H1 (cell line): ENCODE results near the gene GPR45. TPM values are rescaled to one million over a fixed set of nuclear protein-coding genes. Genes with fewer than 3 reads are reported as not detected.
A peak's percentile ranks its signal among the peaks of the same experiment; 100 is the strongest.

ENCODE experiments used
- CTCF ChIA-PET: fragments of 300-600 bp; sonication (Branson Sonifier 250); formaldehyde crosslinking; loops from one replicate; lab custom pipeline; 2021; ENCODE audit not compliant: partially characterized antibody; lab: Charles Lee
- POLR2A ChIA-PET: fragments of 300-600 bp; sonication (Branson Sonifier 250); formaldehyde crosslinking; loops from one replicate; lab custom pipeline; 2021; ENCODE audit warnings: inconsistent platforms; ENCODE audit not compliant: partially characterized antibody; lab: Charles Lee
- DNase-seq, 2 experiments: peaks; one replicate each; pipeline versions ENCODE4 v3.0.0 to v3.0.0-alpha.2; 2010 to 2022; ENCODE audit warnings: low spot score in 2 of 2, low read depth in 1 of 2, mixed read lengths in 1 of 2
- FAIRE-seq: peaks from 2 replicates; lab custom pipeline; 2011; peaks lifted over from hg19 to GRCh38; lab: Jason Lieb, UNC
- H2AFZ ChIP-seq: 2 replicates; pipeline ENCODE4 v1.8.1; 2012; ENCODE audit warnings: low read length, inconsistent platforms
- H2AK5ac ChIP-seq: 2 replicates; pipeline ENCODE4 v1.6.1; 2013; ENCODE audit warnings: low read depth, low read length
- H2BK120ac ChIP-seq: replicated peaks from 2 replicates; pipeline ENCODE3; 2013; ENCODE audit warnings: low read depth, low read length, inconsistent platforms
- H2BK12ac ChIP-seq: 2 replicates; pipeline ENCODE4 v1.6.1; 2013; ENCODE audit warnings: low read depth, low read length
- H2BK15ac ChIP-seq: 2 replicates; pipeline ENCODE4 v1.6.1; 2013; ENCODE audit warnings: low read length
- H2BK20ac ChIP-seq: 2 replicates; pipeline ENCODE4 v1.6.1; 2013; ENCODE audit warnings: low read length
- H2BK5ac ChIP-seq: 2 replicates; pipeline ENCODE4 v1.6.1; 2013; ENCODE audit warnings: low read depth, low read length
- H3K14ac ChIP-seq: 2 replicates; pipeline ENCODE4 v1.6.1; 2013; ENCODE audit warnings: inconsistent platforms; ENCODE audit not compliant: insufficient read length
- H3K18ac ChIP-seq: 2 replicates; pipeline ENCODE4 v1.6.1; 2013; ENCODE audit warnings: low read length; ENCODE audit errors: extremely low read depth
- H3K23ac ChIP-seq: 2 replicates; pipeline ENCODE4 v1.6.1; 2013; ENCODE audit warnings: inconsistent platforms; ENCODE audit not compliant: insufficient read length
- H3K23me2 ChIP-seq: 2 replicates; pipeline ENCODE4 v1.6.1; 2013; ENCODE audit warnings: low read depth, low read length
- H3K27ac ChIP-seq: 2 replicates; pipeline ENCODE4 v1.6.1; 2011; ENCODE audit warnings: low read depth, low read length, inconsistent platforms
- H3K27me3 ChIP-seq, 4 experiments: replicated peaks in 1 of 4; 1 replicate in 1 of 4; 2 replicates in 3 of 4; pipeline versions ENCODE4 v1.6.1 to v1.8.1; 2011 to 2013; ENCODE audit warnings: low read length in 3 of 4, mild to moderate bottlenecking in 3 of 4, inconsistent platforms in 2 of 4, mixed read lengths in 2 of 4, moderate library complexity in 1 of 4; ENCODE audit not compliant: control insufficient read depth in 3 of 4, insufficient read depth in 3 of 4; ENCODE audit errors: extremely low read depth in 1 of 4
- H3K36me3 ChIP-seq, 4 experiments: 2 replicates each; pipeline versions ENCODE4 v1.6.1 to v1.8.1; 2011 to 2013; ENCODE audit warnings: mild to moderate bottlenecking in 4 of 4, low read length in 3 of 4, moderate library complexity in 2 of 4, control low read depth in 1 of 4, inconsistent platforms in 1 of 4; ENCODE audit not compliant: insufficient read depth in 4 of 4, control insufficient read depth in 2 of 4
- H3K4ac ChIP-seq: replicated peaks from 2 replicates; pipeline ENCODE3; 2013; ENCODE audit warnings: low read length, low read depth, mixed read lengths, inconsistent platforms; ENCODE audit not compliant: insufficient read length
- H3K4me1 ChIP-seq, 4 experiments: replicated peaks in 1 of 4; 1 replicate in 1 of 4; 2 replicates in 3 of 4; pipeline versions ENCODE4 v1.6.1 to v1.8.1; 2011 to 2013; ENCODE audit warnings: low read length in 3 of 4, inconsistent platforms in 2 of 4, mixed read lengths in 1 of 4; ENCODE audit not compliant: insufficient read depth in 4 of 4, control insufficient read depth in 3 of 4
- H3K4me2 ChIP-seq, 2 experiments: 2 replicates each; pipeline versions ENCODE4 v1.6.1 to v1.8.1; 2011 to 2013; ENCODE audit warnings: low read depth in 2 of 2, low read length in 2 of 2, control low read depth in 1 of 2, inconsistent platforms in 1 of 2, mild to moderate bottlenecking in 1 of 2; ENCODE audit not compliant: insufficient read depth in 1 of 2
- H3K4me3 ChIP-seq, 4 experiments: fragments of 200-600, 300-600 bp in 1 of 4; sonication (generic), shearing (Covaris generic), sonication (Bioruptor Twin) in 1 of 4; 2 replicates each; pipeline versions ENCODE4 v1.5.1 to v1.8.1; 2011 to 2016; ENCODE audit warnings: low read length in 4 of 4, low read depth in 3 of 4, control low read depth in 2 of 4, inconsistent platforms in 2 of 4, mild to moderate bottlenecking in 2 of 4, mixed read lengths in 1 of 4, moderate library complexity in 1 of 4; ENCODE audit not compliant: insufficient read depth in 2 of 4; ENCODE audit errors: extremely low read depth in 1 of 4
- H3K56ac ChIP-seq: replicated peaks from 2 replicates; pipeline ENCODE3; 2013; ENCODE audit warnings: low read depth, mild to moderate bottlenecking, mixed read lengths, low read length, inconsistent platforms; ENCODE audit not compliant: insufficient read length
- H3K79me1 ChIP-seq: 2 replicates; pipeline ENCODE4 v1.6.1; 2013; ENCODE audit warnings: low read depth, low read length, control low read depth
- H3K79me2 ChIP-seq, 2 experiments: 2 replicates each; pipeline versions ENCODE4 v1.6.1 to v1.8.1; 2012 to 2013; ENCODE audit warnings: low read length in 2 of 2, mild to moderate bottlenecking in 2 of 2, inconsistent platforms in 1 of 2; ENCODE audit not compliant: insufficient read depth in 2 of 2, control insufficient read depth in 1 of 2
- H3K9ac ChIP-seq, 4 experiments: replicated peaks in 1 of 4; 1 replicate in 1 of 4; 2 replicates in 3 of 4; pipeline versions ENCODE4 v1.6.1 to v1.8.1; 2011 to 2013; ENCODE audit warnings: low read depth in 3 of 4, low read length in 3 of 4, control low read depth in 2 of 4, mild to moderate bottlenecking in 2 of 4, moderate library complexity in 2 of 4, inconsistent platforms in 1 of 4; ENCODE audit errors: extremely low read depth in 1 of 4
- H3K9me3 ChIP-seq, 2 experiments: 2 replicates each; pipeline versions ENCODE4 v1.6.1 to v1.8.1; 2012 to 2013; ENCODE audit warnings: mild to moderate bottlenecking in 2 of 2, moderate library complexity in 2 of 2, control low read depth in 1 of 2, inconsistent platforms in 1 of 2, low read depth in 1 of 2, low read length in 1 of 2, mixed read lengths in 1 of 2; ENCODE audit not compliant: insufficient read depth in 2 of 2
- H4K20me1 ChIP-seq, 2 experiments: replicated peaks in 1 of 2; 2 replicates each; pipeline versions ENCODE3 to v1.8.1; 2011 to 2013; ENCODE audit warnings: inconsistent platforms in 2 of 2, low read length in 2 of 2, mild to moderate bottlenecking in 1 of 2; ENCODE audit not compliant: insufficient read depth in 2 of 2, control insufficient read depth in 1 of 2
- H4K5ac ChIP-seq: 2 replicates; pipeline ENCODE4 v1.6.1; 2013; ENCODE audit warnings: low read length, low read depth, mixed read lengths, inconsistent platforms; ENCODE audit not compliant: insufficient read length
- H4K8ac ChIP-seq: 2 replicates; pipeline ENCODE4 v1.8.0; 2013; ENCODE audit warnings: mild to moderate bottlenecking, moderate library complexity, low read length, inconsistent platforms; ENCODE audit not compliant: insufficient read depth; ENCODE audit errors: extremely low read depth
- H4K91ac ChIP-seq: replicated peaks from 2 replicates; pipeline ENCODE3; 2013; ENCODE audit warnings: low read length, mixed read lengths, inconsistent platforms; ENCODE audit not compliant: insufficient read length
- CEBPB ChIP-seq: IDR thresholded peaks from 2 replicates; pipeline ENCODE4 v1.6.1; 2012; ENCODE audit warnings: low read depth, low read length
- CREB1 ChIP-seq: IDR thresholded peaks from 2 replicates; pipeline ENCODE4 v1.6.1; 2012; ENCODE audit warnings: inconsistent platforms
- CTCF ChIP-seq, 3 experiments: IDR thresholded peaks; 1 replicate in 2 of 3; 2 replicates in 1 of 3; pipeline versions ENCODE4 v1.5.1 to v1.6.1; 2011; ENCODE audit warnings: low read length in 3 of 3, mild to moderate bottlenecking in 3 of 3, inconsistent platforms in 2 of 3, low read depth in 1 of 3, moderate library complexity in 1 of 3; ENCODE audit not compliant: insufficient read depth in 1 of 3; ENCODE audit errors: control extremely low read depth in 1 of 3
- GABPA ChIP-seq: IDR thresholded peaks from 2 replicates; pipeline ENCODE4 v1.6.1; 2011; ENCODE audit warnings: mild to moderate bottlenecking, low read length, moderate library complexity, borderline replicate concordance; ENCODE audit not compliant: insufficient read depth
- KDM1A ChIP-seq: fragments of 200-600, 300-600 bp; sonication (generic); IDR thresholded peaks from 2 replicates; pipeline ENCODE4 v1.7.1; 2016; ENCODE audit warnings: mild to moderate bottlenecking, low read length, borderline replicate concordance
- RAD21 ChIP-seq, 2 experiments: IDR thresholded peaks in 1 of 2; conservative IDR thresholded peaks in 1 of 2; 2 replicates each; pipeline ENCODE4 v1.6.1; 2011; ENCODE audit warnings: low read depth in 2 of 2, low read length in 2 of 2, improper control_type of control experiment in 1 of 2, inconsistent platforms in 1 of 2, mild to moderate bottlenecking in 1 of 2, moderate library complexity in 1 of 2
- WGBS, 2 experiments: shearing (Covaris generic) in 1 of 2; methylation state at CpG; one replicate each; pipeline versions ENCODE4 v1.1.6 to v1.1.7; 2013 to 2015; ENCODE audit warnings: low lambda C conversion rate in 2 of 2, mixed read lengths in 2 of 2, inconsistent platforms in 1 of 2, low coverage in 1 of 2, missing lambda C conversion rate in 1 of 2; ENCODE audit not compliant: insufficient replicate concordance in 2 of 2, insufficient coverage in 1 of 2, insufficient read length in 1 of 2; ENCODE audit errors: extremely low coverage in 1 of 2, missing lambda C conversion rate in 1 of 2; 5-methylcytosine and 5-hydroxymethylcytosine counted together
- polyA plus RNA-seq, 7 experiments: library from polyadenylated mRNA; depleted of rRNA in 3 of 7; stranded (reverse) in 5 of 7; unstranded in 2 of 7; fragments of >200 nt in 5 of 7; fragments of 200-250 nt in 2 of 7; gene quantifications; 1 replicate in 5 of 7; 2 replicates in 1 of 7; 4 replicates in 1 of 7; pipeline versions ENCODE4 v1.2.1 to v1.2.3, GENCODE V29; 2011 to 2013; ENCODE audit warnings: missing spikeins in 2 of 7, mixed read lengths in 2 of 7
- total RNA-seq: library from RNA; stranded (reverse); fragmentation: NEBNext Ultra II Directional; extraction: Animal tissue kit (Norgen Biotek cat#: 25700); gene quantifications from 2 replicates; pipeline ENCODE4 v1.2.1, GENCODE V29; 2021

GPR45 gene
- total and polyA plus RNA-seq, 2 of the 8 experiments (the other 6 are each of a cell fraction or from before 2014, with no cell fraction given): 0.21 TPM; not detected in 1

GRCh38 chr2:105243961-105244360 lies 2.4 kb downstream of the GPR45 start:
- DNase-seq (peak in 1 of 2 experiments; percentile 72), FAIRE-seq (peak; percentile 36)
- Histone ChIP-seq H2BK15ac (no peak overlapping the region), H3K56ac (no peak overlapping the region), H3K23me2 (no peaks in the 10 kb centered on the region), H2BK12ac (no peak overlapping the region), H3K9ac (no peak overlapping the region), H3K14ac (no peak overlapping the region), H3K4me2 (no peak overlapping the region), H3K18ac (no peak overlapping the region), H3K4me3 (no peak overlapping the region), H3K79me2 (no peaks in the 10 kb centered on the region), H2BK5ac (no peak overlapping the region), H2BK20ac (no peak overlapping the region), H3K27ac (no peak overlapping the region), H3K23ac (no peak overlapping the region), H3K9me3 (no peaks in the 10 kb centered on the region; a peak in 1 of 4 replicates), H4K5ac (no peak overlapping the region), H4K8ac (no peak overlapping the region), H2AK5ac (no peak overlapping the region), H3K4ac (no peak overlapping the region), H3K79me1 (no peaks in the 10 kb centered on the region)
- ChIA-PET CTCF (interaction anchor here (0.6 to 16.9 kb wide), 35 partner anchors 8 to 482 kb away, joined by 3 to 541 read pairs (median 5); partner anchors contain the start of gene POU3F3), POLR2A (no interaction called here)
- TF ChIP-seq CEBPB: no peak
- peak; percentile 64 to 76 (median 69) for TF ChIP-seq CTCF (IDR thresholded peaks at IDR 0.05; ENCODE audit: control extremely low read depth in 1 of 3, insufficient read depth in 1 of 3, low read depth in 1 of 3, low read length in 3 of 3)
- TF ChIP-seq RAD21 (IDR thresholded peaks at IDR 0.05 in 1 of 2, conservative IDR thresholded peaks at IDR 0.05 in 1 of 2; ENCODE audit: low read depth in 2 of 2, low read length in 2 of 2): peak; percentile 51 to 60
- TF ChIP-seq KDM1A: no peak
- no peak for TF ChIP-seq CREB1
- no peak for TF ChIP-seq GABPA
- TF ChIP-seq, all 59 proteins: peak for 2
- no peak overlapping the region for H4K91ac ChIP-seq
- H4K20me1 ChIP-seq: no peaks in the 10 kb centered on the region
- H2AFZ ChIP-seq: no peak overlapping the region
- H3K27me3 ChIP-seq: no peaks in the 10 kb centered on the region
- H3K36me3 ChIP-seq: no peaks in the 10 kb centered on the region
- 53% methylated on average over 5 of the region's 5 CpGs; no CpG with 5 or more reads in 1 of the 2 experiments for WGBS, 2 experiments
- H3K4me1 ChIP-seq: peaks cover 0 to 2% (median under 1%) of the 10 kb centered on the region in 4 experiments; a peak in 1 of 7 replicates
- H2BK120ac ChIP-seq: no peak overlapping the region
